GM12878 (cell line): Measurements from ENCODE around the gene SRSF7. TPM values are rescaled to one million over a fixed set of nuclear protein-coding genes. Genes with fewer than 3 reads are reported as not detected.

Source experiments
- BACH1 ChIP-seq: fragments of 450-650 bp; IDR thresholded peaks from 2 replicates; pipeline ENCODE4 v1.6.1; 2017; ENCODE audit warnings: mild to moderate bottlenecking, borderline replicate concordance
- CEBPB ChIP-seq, 2 experiments: fragments of 150-350 bp in 1 of 2; IDR thresholded peaks; 2 replicates each; pipeline ENCODE4 v1.6.1; 2012 to 2014; ENCODE audit warnings: low read depth in 2 of 2, low read length in 2 of 2, borderline replicate concordance in 1 of 2, inconsistent platforms in 1 of 2
- ELK1 ChIP-seq: IDR thresholded peaks from 2 replicates; pipeline ENCODE4 v1.6.1; 2012; ENCODE audit warnings: low read depth, low read length, improper control_type of control experiment
- IRF5 ChIP-seq: fragments of 450-650 bp; IDR thresholded peaks from 2 replicates; pipeline ENCODE4 v1.6.1; 2017; ENCODE audit warnings: borderline replicate concordance
- PAX8 ChIP-seq: fragments of 450-650 bp; IDR thresholded peaks from 2 replicates; pipeline ENCODE4 v1.6.1; 2017; ENCODE audit warnings: mild to moderate bottlenecking, moderate library complexity
- SRF ChIP-seq, 2 experiments: IDR thresholded peaks; 2 replicates each; pipeline ENCODE4 v1.6.1; 2011; ENCODE audit warnings: low read depth in 2 of 2, low read length in 2 of 2, mild to moderate bottlenecking in 1 of 2, moderate library complexity in 1 of 2
- ZBED1 ChIP-seq: IDR thresholded peaks from 2 replicates; pipeline ENCODE4 v1.6.1; 2016; ENCODE audit warnings: borderline replicate concordance
- ZNF687 ChIP-seq: fragments of 450-650 bp; IDR thresholded peaks from 2 replicates; pipeline ENCODE4 v1.6.1; 2017; ENCODE audit warnings: mild to moderate bottlenecking, moderate library complexity
- polyA plus RNA-seq, 11 experiments: library from polyadenylated mRNA; depleted of rRNA in 4 of 11; unstranded in 6 of 11; stranded (reverse) in 5 of 11; fragments of >200 nt; fragmentation: Nextera tagmentation in 4 of 11; fragmentation: Illumina TruSeq in 1 of 11; extraction: Ambion mirVana in 4 of 11; extraction: Trizol in 1 of 11; gene quantifications; 1 replicate in 1 of 11; 2 replicates in 10 of 11; pipeline versions ENCODE4 v1.2.1 to v1.2.3, GENCODE V29; 2011 to 2016; ENCODE audit warnings: inconsistent platforms in 2 of 11, missing spikeins in 2 of 11, low read depth in 1 of 11
- total RNA-seq, 4 experiments: library from RNA; depleted of rRNA in 3 of 4; stranded (reverse); fragments of >200 nt in 3 of 4; fragmentation: Illumina TruSeq in 1 of 4; extraction: Trizol in 1 of 4; gene quantifications; 2 replicates each; pipeline versions ENCODE4 v1.2.1 to v1.2.3, GENCODE V29; 2013 to 2021

The SRSF7 gene
- total and polyA plus RNA-seq, 10 of the 15 experiments (the other 5 are each of a cell fraction or from before 2014, with no cell fraction given) = 205 to 785 (median 408) TPM

GRCh38 chr2:38743672-38744398 is 7.3 kb downstream of the SRSF7 start (continued):
- TF ChIP-seq ELK1 = no peak
- TF ChIP-seq ZBED1 = 0 out of 2 replicates have a peak, but pooled peaks have one; percentile 20
- TF ChIP-seq ZNF687 = no peak
- 0 out of 2 replicates have a peak, but pooled peaks have one; percentile 11 for TF ChIP-seq BACH1
- 0 out of 4 replicates have a peak, but pooled peaks of 1 of the 2 experiments have one; percentile 10 for TF ChIP-seq CEBPB (IDR thresholded peaks at IDR 0.05; ENCODE audit: borderline replicate concordance in 1 of 2, low read depth in 2 of 2, low read length in 2 of 2)
- no peak for TF ChIP-seq SRF (IDR thresholded peaks at IDR 0.05; ENCODE audit: low read depth in 2 of 2, low read length in 2 of 2)
- no peak for TF ChIP-seq IRF5
- TF ChIP-seq PAX8 = no peak
